B cell (primary cell): ENCODE results near the gene BARX1.

Source experiments
- CTCF ChIP-seq: fragments of 200-600 bp; IDR thresholded peaks from one replicate; pipeline ENCODE4 v1.8.0; 2022; ENCODE audit warnings: antibody characterized with exemption, mild to moderate bottlenecking
- EZH2 ChIP-seq: IDR thresholded peaks from 2 replicates; pipeline ENCODE4 v1.6.1; 2012; ENCODE audit warnings: borderline replicate concordance, low read depth, mild to moderate bottlenecking, moderate library complexity, low read length; ENCODE audit not compliant: insufficient read depth, poor library complexity, severe bottlenecking

GRCh38 chr9:93902051-93902779, 52.9 kb downstream of the BARX1 start:
- TF ChIP-seq CTCF (no peak), EZH2 (no peak)
